Measurements from ENCODE around the gene ZNF160.
"Not testable (repeated sequence)": the region's sequence is repeated elsewhere in the genome, so short reads cannot be mapped to it uniquely, and the experiment has no call there.

Gene ZNF160

GRCh38 chr19:53091413-53092254 lies 11.6 kb downstream of the ZNF160 start:
- no peak for DNase-seq

- DNase-seq = no peak
These were observed 15.1 kb downstream of the ZNF160 start for GRCh38 chr19:53088091-53088490.

- DNase-seq = no peak
These were observed 16.3 kb downstream of the ZNF160 start for GRCh38 chr19:53086949-53087348.

- no peak for DNase-seq
These were observed 17.7 kb downstream of the ZNF160 start for GRCh38 chr19:53085496-53085895.

GRCh38 chr19:53082929-53083328 lies 20.3 kb downstream of the ZNF160 start:
- DNase-seq = no peak

- DNase-seq = no peak
These were observed 23.8 kb downstream of the ZNF160 start for GRCh38 chr19:53079313-53079924.

GRCh38 chr19:53078668-53079067 lies 24.6 kb downstream of the ZNF160 start:
- DNase-seq = no peak

GRCh38 chr19:53076984-53077383 lies 26.2 kb downstream of the ZNF160 start:
- DNase-seq = peak; percentile 33

- DNase-seq = no peak
These were observed 34.4 kb downstream of the ZNF160 start for GRCh38 chr19:53068834-53069233.

- no peak for DNase-seq
These were observed 35.0 kb downstream of the ZNF160 start for GRCh38 chr19:53068199-53068598.

GRCh38 chr19:53057904-53058580 lies 45.2 kb downstream of the ZNF160 start:
- DNase-seq = no peak

GRCh38 chr19:53055117-53055516 lies 48.1 kb downstream of the ZNF160 start:
- no peak for DNase-seq

- no peak for DNase-seq
These were observed 55.8 kb downstream of the ZNF160 start for GRCh38 chr19:53047379-53047778.

- no peak for DNase-seq
These were observed 57.7 kb downstream of the ZNF160 start for GRCh38 chr19:53045536-53045935.

GRCh38 chr19:53041366-53041765 lies 61.9 kb downstream of the ZNF160 start:
- DNase-seq = no peak

GRCh38 chr19:53037101-53038097 lies 65.8 kb downstream of the ZNF160 start:
- DNase-seq = peak; percentile 46

GRCh38 chr19:53034948-53035675 lies 68.1 kb downstream of the ZNF160 start:
- no peak for DNase-seq

GRCh38 chr19:53034054-53034453 lies 69.2 kb downstream of the ZNF160 start:
- DNase-seq = no peak

- DNase-seq = not testable (repeated sequence)
These were observed 74.9 kb downstream of the ZNF160 start for GRCh38 chr19:53028306-53028705.

- DNase-seq = no peak
These were observed 83.5 kb downstream of the ZNF160 start for GRCh38 chr19:53019684-53020083.
